GM12878 (cell line): ENCODE results near the gene TOM1L2. TPM values are rescaled to one million over a fixed set of nuclear protein-coding genes. Genes with fewer than 3 reads are reported as not detected.

Experiments
- ATAC-seq: fragments of 200-7000 bp; cut with Tn5 transposase; 3 replicates; pipeline ENCODE4 v1.9.1; 2020; ENCODE audit warnings: mild to moderate bottlenecking, moderate library complexity
- BruUV-seq: library from RNA; stranded (reverse); fragments of 400-500 nt; replicated peaks from 2 replicates; lab custom pipeline; 2021; lab: Mats Ljungman, UMichigan
- CTCF ChIA-PET: fragments of 300-600 bp; sonication (Branson Sonifier 250); formaldehyde crosslinking; extraction: SDS; loops from one replicate; lab custom pipeline; 2021; ENCODE audit warnings: inconsistent platforms; lab: Yijun Ruan, JAX
- POLR2A ChIA-PET: fragments of 350-600 bp; formaldehyde crosslinking; extraction: SDS; loops from one replicate; lab custom pipeline; 2021; ENCODE audit warnings: inconsistent platforms; lab: Charles Lee
- RAD21 ChIA-PET: fragments of 300-600 bp; sonication (Branson Sonifier 250); formaldehyde crosslinking; loops from one replicate; lab custom pipeline; 2023; ENCODE audit warnings: antibody characterized with exemption; ENCODE audit not compliant: unreplicated experiment; lab: Charles Lee
- SMC1A ChIA-PET: fragments of 300-600 bp; sonication (Branson Sonifier 250); formaldehyde crosslinking; loops from one replicate; lab custom pipeline; 2023; ENCODE audit not compliant: unreplicated experiment, uncharacterized antibody; lab: Charles Lee
- DNase-seq: peaks from one replicate; pipeline ENCODE4 v3.0.0-alpha.2; 2011; ENCODE audit warnings: low read depth, low spot score
- FAIRE-seq: peaks from 3 replicates; lab custom pipeline; 2011; peaks lifted over from hg19 to GRCh38; lab: Jason Lieb, UNC
- H2AFZ ChIP-seq: 2 replicates; pipeline ENCODE4 v1.6.0; 2011; ENCODE audit warnings: low read depth, low read length, control low read depth; ENCODE audit not compliant: control insufficient read depth
- H3K27ac ChIP-seq: 2 replicates; pipeline ENCODE4 v1.5.1; 2011; ENCODE audit warnings: control low read depth; ENCODE audit not compliant: control insufficient read depth, insufficient read depth
- H3K27me3 ChIP-seq, 2 experiments: replicated peaks in 1 of 2; 2 replicates each; pipeline versions ENCODE4 v1.6.0 to v1.6.1; 2011; ENCODE audit warnings: low read length in 1 of 2; ENCODE audit not compliant: control insufficient read depth in 2 of 2, insufficient read depth in 2 of 2
- H3K36me3 ChIP-seq, 2 experiments: 2 replicates each; pipeline ENCODE4 v1.5.1; 2011; ENCODE audit warnings: low read length in 1 of 2; ENCODE audit not compliant: control insufficient read depth in 2 of 2, insufficient read depth in 2 of 2
- H3K4me1 ChIP-seq: 2 replicates; pipeline ENCODE4 v1.6.1; 2011; ENCODE audit warnings: mild to moderate bottlenecking, low read length, moderate library complexity, mixed read lengths; ENCODE audit not compliant: control insufficient read depth, insufficient read depth
- H3K4me2 ChIP-seq: 2 replicates; pipeline ENCODE4 v1.6.0; 2011; ENCODE audit warnings: control low read depth; ENCODE audit not compliant: control insufficient read depth, insufficient read depth
- H3K4me3 ChIP-seq: fragments of 200-600 bp; sonication (generic); 2 replicates; pipeline ENCODE4 v1.5.1; 2016
- H3K79me2 ChIP-seq: 2 replicates; pipeline ENCODE4 v1.6.0; 2011; ENCODE audit warnings: low read length; ENCODE audit not compliant: control insufficient read depth, insufficient read depth
- H3K9ac ChIP-seq: 2 replicates; pipeline ENCODE4 v1.8.0; 2011; ENCODE audit warnings: low read length, control low read depth, mixed read lengths; ENCODE audit not compliant: control insufficient read depth, insufficient read depth
- H3K9me3 ChIP-seq: replicated peaks from 3 replicates; pipeline ENCODE4 v1.5.1; 2011; ENCODE audit warnings: mild to moderate bottlenecking, low read length; ENCODE audit not compliant: control insufficient read depth, insufficient read depth
- H4K20me1 ChIP-seq: 2 replicates; pipeline ENCODE4 v1.6.0; 2011; ENCODE audit not compliant: control insufficient read depth, insufficient read depth
- BHLHE40 ChIP-seq, 2 experiments: fragments of 450-650 bp in 1 of 2; IDR thresholded peaks; 2 replicates each; pipeline ENCODE4 v1.6.1; 2011 to 2017; ENCODE audit warnings: low read depth in 2 of 2, borderline replicate concordance in 1 of 2, improper control_type of control experiment in 1 of 2, low read length in 1 of 2, mild to moderate bottlenecking in 1 of 2
- BMI1 ChIP-seq: fragments of 450-650 bp; IDR thresholded peaks from 2 replicates; pipeline ENCODE4 v1.6.1; 2016; ENCODE audit warnings: mild to moderate bottlenecking, moderate library complexity, borderline replicate concordance
- CHD4 ChIP-seq: fragments of 200-600 bp; sonication (generic); IDR thresholded peaks from 2 replicates; pipeline ENCODE4 v1.6.1; 2016; ENCODE audit warnings: mild to moderate bottlenecking
- CREB1 ChIP-seq: IDR thresholded peaks from 2 replicates; pipeline ENCODE4 v1.6.1; 2012; ENCODE audit warnings: low read depth, mild to moderate bottlenecking, inconsistent platforms
- HDGF ChIP-seq: fragments of 450-650 bp; IDR thresholded peaks from 2 replicates; pipeline ENCODE4 v1.6.1; 2016; ENCODE audit warnings: antibody characterized with exemption
- NR2F1 ChIP-seq: fragments of 450-650 bp; conservative IDR thresholded peaks from 2 replicates; pipeline ENCODE4 v1.6.1; 2017; ENCODE audit warnings: mild to moderate bottlenecking
- NRF1 ChIP-seq: conservative IDR thresholded peaks from 2 replicates; pipeline ENCODE4 v1.6.1; 2011; ENCODE audit warnings: mild to moderate bottlenecking, low read depth, low read length, improper control_type of control experiment
- RBBP5 ChIP-seq: fragments of 200-600 bp; sonication (generic); conservative IDR thresholded peaks from 2 replicates; pipeline ENCODE4 v1.6.1; 2016
- RFX5 ChIP-seq: IDR thresholded peaks from 2 replicates; pipeline ENCODE4 v1.6.1; 2011; ENCODE audit warnings: low read depth, low read length, improper control_type of control experiment
- TCF3 ChIP-seq: IDR thresholded peaks from 2 replicates; pipeline ENCODE4 v1.6.1; 2012; ENCODE audit warnings: low read depth, mild to moderate bottlenecking, low read length, borderline replicate concordance; ENCODE audit not compliant: insufficient read depth
- WGBS: methylation state at CpG from one replicate; pipeline ENCODE4 v1.1.6; 2016; ENCODE audit warnings: low lambda C conversion rate; ENCODE audit not compliant: insufficient replicate concordance, insufficient coverage; ENCODE audit errors: missing lambda C conversion rate; 5-methylcytosine and 5-hydroxymethylcytosine counted together
- in situ Hi-C: fragments of 300-500 bp; cut with MboI; formaldehyde crosslinking; loops from 9 replicates; pipeline ENCODE4 v1.14.3; 2018; ENCODE audit warnings: mixed read lengths
- intact Hi-C: fragments of 100-400 bp; cut with micrococcal nuclease; formaldehyde crosslinking; loops from one replicate; pipeline ENCODE4 v1.14.2; 2022; ENCODE audit not compliant: unreplicated experiment
- polyA plus RNA-seq, 11 experiments: library from polyadenylated mRNA; depleted of rRNA in 4 of 11; unstranded in 6 of 11; stranded (reverse) in 5 of 11; fragments of >200 nt; fragmentation: Nextera tagmentation in 4 of 11; fragmentation: Illumina TruSeq in 1 of 11; extraction: Ambion mirVana in 4 of 11; extraction: Trizol in 1 of 11; gene quantifications; 1 replicate in 1 of 11; 2 replicates in 10 of 11; pipeline versions ENCODE4 v1.2.1 to v1.2.3, GENCODE V29; 2011 to 2016; ENCODE audit warnings: inconsistent platforms in 2 of 11, missing spikeins in 2 of 11, low read depth in 1 of 11
- total RNA-seq, 4 experiments: library from RNA; depleted of rRNA in 3 of 4; stranded (reverse); fragments of >200 nt in 3 of 4; fragmentation: Illumina TruSeq in 1 of 4; extraction: Trizol in 1 of 4; gene quantifications; 2 replicates each; pipeline versions ENCODE4 v1.2.1 to v1.2.3, GENCODE V29; 2013 to 2021
- TF ChIP-seq, protein P1 (sequence below): fragments of 450-650 bp; conservative IDR thresholded peaks from 2 replicates; pipeline ENCODE4 v1.6.1; 2017; ENCODE audit warnings: mild to moderate bottlenecking, moderate library complexity
- TF ChIP-seq, protein P2 (sequence below): fragments of 450-650 bp; IDR thresholded peaks from 2 replicates; pipeline ENCODE4 v1.6.1; 2016; ENCODE audit warnings: mild to moderate bottlenecking
- TF ChIP-seq, protein P3 (sequence below): fragments of 450-650 bp; IDR thresholded peaks from 2 replicates; pipeline ENCODE4 v1.6.1; 2017; ENCODE audit warnings: antibody characterized with exemption, mild to moderate bottlenecking, moderate library complexity

Gene TOM1L2
- total and polyA plus RNA-seq, 10 of the 15 experiments (the other 5 are each of a cell fraction or from before 2014, with no cell fraction given) = 0.19 to 19.2 (median 8.1) TPM

DNA sequence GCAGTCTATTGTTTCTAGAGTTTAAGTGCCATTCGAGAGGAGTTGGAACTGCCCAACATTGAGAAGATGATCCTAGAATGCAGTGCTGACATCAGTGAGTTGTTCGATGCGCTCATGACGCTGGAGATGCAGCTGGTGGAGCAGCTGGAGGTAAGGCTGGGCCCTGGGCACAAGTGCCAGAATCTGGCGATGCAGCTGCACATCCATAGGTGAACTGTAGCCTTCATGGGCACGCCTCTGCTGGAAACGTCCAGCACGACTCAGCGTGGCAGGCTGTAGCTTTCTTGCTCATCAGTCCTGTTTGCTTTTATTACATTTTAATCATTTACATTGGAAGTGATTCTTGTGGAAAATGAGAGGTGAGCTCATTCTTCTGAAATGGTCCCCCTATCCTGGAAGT, 32.1 kb upstream of the TOM1L2 start (continued):
- TF ChIP-seq TCF3 = no peak
- TF ChIP-seq BHLHE40 (IDR thresholded peaks at IDR 0.05; ENCODE audit: borderline replicate concordance in 1 of 2, low read depth in 2 of 2, low read length in 1 of 2) = no peak
- no peak for TF ChIP-seq NRF1
- TF ChIP-seq, protein P1, sequence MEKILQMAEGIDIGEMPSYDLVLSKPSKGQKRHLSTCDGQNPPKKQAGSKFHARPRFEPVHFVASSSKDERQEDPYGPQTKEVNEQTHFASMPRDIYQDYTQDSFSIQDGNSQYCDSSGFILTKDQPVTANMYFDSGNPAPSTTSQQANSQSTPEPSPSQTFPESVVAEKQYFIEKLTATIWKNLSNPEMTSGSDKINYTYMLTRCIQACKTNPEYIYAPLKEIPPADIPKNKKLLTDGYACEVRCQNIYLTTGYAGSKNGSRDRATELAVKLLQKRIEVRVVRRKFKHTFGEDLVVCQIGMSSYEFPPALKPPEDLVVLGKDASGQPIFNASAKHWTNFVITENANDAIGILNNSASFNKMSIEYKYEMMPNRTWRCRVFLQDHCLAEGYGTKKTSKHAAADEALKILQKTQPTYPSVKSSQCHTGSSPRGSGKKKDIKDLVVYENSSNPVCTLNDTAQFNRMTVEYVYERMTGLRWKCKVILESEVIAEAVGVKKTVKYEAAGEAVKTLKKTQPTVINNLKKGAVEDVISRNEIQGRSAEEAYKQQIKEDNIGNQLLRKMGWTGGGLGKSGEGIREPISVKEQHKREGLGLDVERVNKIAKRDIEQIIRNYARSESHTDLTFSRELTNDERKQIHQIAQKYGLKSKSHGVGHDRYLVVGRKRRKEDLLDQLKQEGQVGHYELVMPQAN = no peak
- TF ChIP-seq HDGF = no peak
- TF ChIP-seq RFX5 = no peak
- no peak for TF ChIP-seq RBBP5
- TF ChIP-seq, protein P2, sequence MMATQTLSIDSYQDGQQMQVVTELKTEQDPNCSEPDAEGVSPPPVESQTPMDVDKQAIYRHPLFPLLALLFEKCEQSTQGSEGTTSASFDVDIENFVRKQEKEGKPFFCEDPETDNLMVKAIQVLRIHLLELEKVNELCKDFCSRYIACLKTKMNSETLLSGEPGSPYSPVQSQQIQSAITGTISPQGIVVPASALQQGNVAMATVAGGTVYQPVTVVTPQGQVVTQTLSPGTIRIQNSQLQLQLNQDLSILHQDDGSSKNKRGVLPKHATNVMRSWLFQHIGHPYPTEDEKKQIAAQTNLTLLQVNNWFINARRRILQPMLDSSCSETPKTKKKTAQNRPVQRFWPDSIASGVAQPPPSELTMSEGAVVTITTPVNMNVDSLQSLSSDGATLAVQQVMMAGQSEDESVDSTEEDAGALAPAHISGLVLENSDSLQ = no peak
- TF ChIP-seq, all 136 proteins: peak for 0

DNA sequence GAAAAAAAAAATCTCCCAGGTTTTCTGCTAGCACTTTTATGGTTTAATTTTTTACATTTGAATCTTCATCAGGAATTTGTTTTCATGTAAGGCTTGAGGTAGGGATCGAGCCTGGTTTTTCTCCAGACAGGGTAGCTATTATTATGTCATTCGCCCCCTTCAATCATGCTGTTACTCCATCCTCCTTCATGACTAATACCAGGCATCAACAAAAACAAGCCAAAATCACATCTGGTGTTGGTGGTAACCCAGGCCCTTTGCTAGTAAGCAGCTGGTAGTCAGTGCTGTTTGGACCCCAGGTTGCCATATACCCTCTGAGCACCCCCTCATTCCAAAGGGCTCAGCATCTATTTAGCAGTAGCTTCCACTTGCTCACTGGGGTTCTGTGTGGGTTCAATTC, 30.0 kb upstream of the TOM1L2 start:
- ChIA-PET POLR2A (no interaction called here), RAD21 (no interaction called here), CTCF (interaction anchor here (0.8 to 1.6 kb wide), 4 partner anchors 31 to 141 kb away, joined by 3 to 4 read pairs (median 3); no protein-coding TSS in a partner anchor), SMC1A (interaction anchor here (0.8 kb wide), 1 partner anchor 17 kb away, joined by 4 read pairs; no protein-coding TSS in a partner anchor)
- no peak overlapping the region for H3K27ac ChIP-seq
- intact Hi-C loops = loop anchor here (10.0 kb wide), 1 partner anchor 667 kb away; no protein-coding TSS in a partner anchor
- H2AFZ ChIP-seq = no peak overlapping the region
- ATAC-seq = no peak
- no peak for FAIRE-seq
- H3K4me1 ChIP-seq = no peaks in the 10 kb centered on the region
- BruUV-seq = no TSS peak
- no peaks in the 10 kb centered on the region for H3K79me2 ChIP-seq
- in situ Hi-C loops = no loop called here
- WGBS = 71% methylated on average over 2 of the region's 2 CpGs
- no peak overlapping the region for H3K4me2 ChIP-seq
- no peaks in the 10 kb centered on the region for H3K27me3 ChIP-seq
- H3K36me3 ChIP-seq = peaks cover 0 to 3% of the 10 kb centered on the region in 2 experiments; a peak in 1 of 4 replicates
- TF ChIP-seq HDGF (no peak), NR2F1 (no peak), CREB1 (no peak), CHD4 (no peak), BMI1 (no peak)
- TF ChIP-seq, protein P3, sequence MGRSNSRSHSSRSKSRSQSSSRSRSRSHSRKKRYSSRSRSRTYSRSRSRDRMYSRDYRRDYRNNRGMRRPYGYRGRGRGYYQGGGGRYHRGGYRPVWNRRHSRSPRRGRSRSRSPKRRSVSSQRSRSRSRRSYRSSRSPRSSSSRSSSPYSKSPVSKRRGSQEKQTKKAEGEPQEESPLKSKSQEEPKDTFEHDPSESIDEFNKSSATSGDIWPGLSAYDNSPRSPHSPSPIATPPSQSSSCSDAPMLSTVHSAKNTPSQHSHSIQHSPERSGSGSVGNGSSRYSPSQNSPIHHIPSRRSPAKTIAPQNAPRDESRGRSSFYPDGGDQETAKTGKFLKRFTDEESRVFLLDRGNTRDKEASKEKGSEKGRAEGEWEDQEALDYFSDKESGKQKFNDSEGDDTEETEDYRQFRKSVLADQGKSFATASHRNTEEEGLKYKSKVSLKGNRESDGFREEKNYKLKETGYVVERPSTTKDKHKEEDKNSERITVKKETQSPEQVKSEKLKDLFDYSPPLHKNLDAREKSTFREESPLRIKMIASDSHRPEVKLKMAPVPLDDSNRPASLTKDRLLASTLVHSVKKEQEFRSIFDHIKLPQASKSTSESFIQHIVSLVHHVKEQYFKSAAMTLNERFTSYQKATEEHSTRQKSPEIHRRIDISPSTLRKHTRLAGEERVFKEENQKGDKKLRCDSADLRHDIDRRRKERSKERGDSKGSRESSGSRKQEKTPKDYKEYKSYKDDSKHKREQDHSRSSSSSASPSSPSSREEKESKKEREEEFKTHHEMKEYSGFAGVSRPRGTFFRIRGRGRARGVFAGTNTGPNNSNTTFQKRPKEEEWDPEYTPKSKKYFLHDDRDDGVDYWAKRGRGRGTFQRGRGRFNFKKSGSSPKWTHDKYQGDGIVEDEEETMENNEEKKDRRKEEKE = no peak
- TF ChIP-seq, protein P1 = no peak
- no peak overlapping the region for H3K4me3 ChIP-seq
- no peak overlapping the region for H3K9ac ChIP-seq
- no peaks in the 10 kb centered on the region; the same call in 1 of the 2 replicates for H4K20me1 ChIP-seq
- no peak for DNase-seq
- no peaks in the 10 kb centered on the region for H3K9me3 ChIP-seq
